Measurements from ENCODE around the gene ADAMTS12. TPM values are rescaled to one million over a fixed set of nuclear protein-coding genes. Genes with fewer than 3 reads are reported as not detected.

Gene ADAMTS12
- polyA plus RNA-seq, 1 donor (not counting 4 experiments of a cell fraction or from before 2014, with no cell fraction given) = 0.49 TPM

DNA sequence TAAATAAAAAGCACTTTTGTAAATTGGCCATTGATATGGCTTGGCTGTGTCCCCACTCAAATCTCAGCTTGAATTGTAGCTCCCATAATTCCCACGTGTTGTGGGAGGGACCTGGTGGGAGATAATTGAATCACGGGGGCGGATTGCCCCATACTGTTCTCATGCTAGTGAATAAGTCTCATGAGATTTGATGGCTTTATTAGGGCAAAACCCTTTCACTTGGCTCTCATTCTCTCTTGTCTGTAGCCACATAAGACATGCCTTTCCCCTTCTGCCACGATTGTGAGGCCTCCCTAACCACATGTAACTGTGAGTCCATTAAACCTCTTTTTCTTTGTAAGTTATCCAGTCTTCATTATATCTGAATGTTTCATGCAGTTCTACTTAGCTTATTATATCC, 297.8 kb downstream of the ADAMTS12 start:
- no peak overlapping the region for H3K27ac ChIP-seq (ENCODE audit: control insufficient read depth, insufficient read depth, low read length)
- DNase-seq (ENCODE audit: low read depth, low spot score) = no peak
- H3K4me1 ChIP-seq (ENCODE audit: control insufficient read depth, extremely low read depth, insufficient read depth, low read length) = no peaks in the 10 kb centered on the region
- dilution Hi-C loops (cut with MboI; ENCODE audit: extremely low pct_ligation_motif_present, low sequenced_read_pairs) = no loop called here
- TF ChIP-seq, protein P1, sequence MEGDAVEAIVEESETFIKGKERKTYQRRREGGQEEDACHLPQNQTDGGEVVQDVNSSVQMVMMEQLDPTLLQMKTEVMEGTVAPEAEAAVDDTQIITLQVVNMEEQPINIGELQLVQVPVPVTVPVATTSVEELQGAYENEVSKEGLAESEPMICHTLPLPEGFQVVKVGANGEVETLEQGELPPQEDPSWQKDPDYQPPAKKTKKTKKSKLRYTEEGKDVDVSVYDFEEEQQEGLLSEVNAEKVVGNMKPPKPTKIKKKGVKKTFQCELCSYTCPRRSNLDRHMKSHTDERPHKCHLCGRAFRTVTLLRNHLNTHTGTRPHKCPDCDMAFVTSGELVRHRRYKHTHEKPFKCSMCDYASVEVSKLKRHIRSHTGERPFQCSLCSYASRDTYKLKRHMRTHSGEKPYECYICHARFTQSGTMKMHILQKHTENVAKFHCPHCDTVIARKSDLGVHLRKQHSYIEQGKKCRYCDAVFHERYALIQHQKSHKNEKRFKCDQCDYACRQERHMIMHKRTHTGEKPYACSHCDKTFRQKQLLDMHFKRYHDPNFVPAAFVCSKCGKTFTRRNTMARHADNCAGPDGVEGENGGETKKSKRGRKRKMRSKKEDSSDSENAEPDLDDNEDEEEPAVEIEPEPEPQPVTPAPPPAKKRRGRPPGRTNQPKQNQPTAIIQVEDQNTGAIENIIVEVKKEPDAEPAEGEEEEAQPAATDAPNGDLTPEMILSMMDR (optimal IDR thresholded peaks at IDR 0.05 in 1 of 3, IDR thresholded peaks at IDR 0.05 in 1 of 3, conservative IDR thresholded peaks at IDR 0.05 in 1 of 3; ENCODE audit: extremely low read depth in 1 of 3, insufficient read depth in 2 of 3, low read length in 3 of 3) = no peak
- no peak for TF ChIP-seq EZH2 (IDR thresholded peaks at IDR 0.05; ENCODE audit: low read length)
- H3K9me3 ChIP-seq (ENCODE audit: control insufficient read depth, low read depth, low read length) = no peaks in the 10 kb centered on the region
- no peaks in the 10 kb centered on the region for H3K9me1 ChIP-seq (ENCODE audit: control insufficient read depth, extremely low read depth, insufficient read depth, low read length)
- H3K4me2 ChIP-seq (ENCODE audit: control insufficient read depth, extremely low read depth, insufficient read depth, low read depth, low read length) = no peak overlapping the region
- no peaks in the 10 kb centered on the region for H3K79me2 ChIP-seq (ENCODE audit: control insufficient read depth, insufficient read depth, low read length)
- H3K4me3 ChIP-seq (ENCODE audit: control insufficient read depth in 2 of 3, extremely low read depth in 1 of 3, insufficient read depth in 2 of 3, low read depth in 1 of 3, low read length in 3 of 3) = no peak overlapping the region
- no peaks in the 10 kb centered on the region for H3K27me3 ChIP-seq (ENCODE audit: control insufficient read depth, extremely low read depth, insufficient read depth, low read length)
- H4K20me1 ChIP-seq (ENCODE audit: control insufficient read depth, extremely low read depth, insufficient read depth, low read length) = no peaks in the 10 kb centered on the region
- no peaks in the 10 kb centered on the region for H3K36me3 ChIP-seq (ENCODE audit: control insufficient read depth in 2 of 2, extremely low read depth in 1 of 2, insufficient read depth in 2 of 2, low read length in 2 of 2)
- H3K9ac ChIP-seq (ENCODE audit: control insufficient read depth, extremely low read depth, insufficient read depth, low read length) = no peak overlapping the region
- H2AFZ ChIP-seq (ENCODE audit: control insufficient read depth, low read length) = no peak overlapping the region
- FAIRE-seq = no peak

DNA sequence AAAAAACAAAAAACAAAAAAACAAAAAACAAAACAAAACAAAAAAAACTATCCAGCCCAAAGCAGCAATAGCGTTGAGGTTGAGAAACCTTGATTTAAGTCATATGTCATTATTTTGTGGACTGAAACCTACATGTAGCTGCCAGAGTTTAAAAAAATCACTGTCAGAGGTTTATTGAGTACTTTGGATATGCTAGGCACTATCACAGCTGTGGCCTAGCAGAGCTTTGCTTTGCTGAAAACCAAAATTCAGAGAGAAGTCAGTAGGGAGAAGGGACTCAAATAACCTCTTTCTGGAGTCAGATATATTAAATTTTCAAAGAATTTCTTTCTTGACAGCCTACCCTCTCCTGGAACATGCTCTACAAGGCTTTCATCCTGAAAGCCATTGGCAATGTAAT, 299.5 kb downstream of the ADAMTS12 start:
- no peaks in the 10 kb centered on the region for H3K79me2 ChIP-seq (ENCODE audit: control insufficient read depth, insufficient read depth, low read length)
- FAIRE-seq = no peak
- H3K9me3 ChIP-seq (ENCODE audit: control insufficient read depth, low read depth, low read length) = no peaks in the 10 kb centered on the region
- H3K27ac ChIP-seq (ENCODE audit: control insufficient read depth, insufficient read depth, low read length) = no peak overlapping the region
- H4K20me1 ChIP-seq (ENCODE audit: control insufficient read depth, extremely low read depth, insufficient read depth, low read length) = no peaks in the 10 kb centered on the region
- H3K27me3 ChIP-seq (ENCODE audit: control insufficient read depth, extremely low read depth, insufficient read depth, low read length) = no peaks in the 10 kb centered on the region
- no peaks in the 10 kb centered on the region for H3K4me1 ChIP-seq (ENCODE audit: control insufficient read depth, extremely low read depth, insufficient read depth, low read length)
- no peak overlapping the region for H3K4me2 ChIP-seq (ENCODE audit: control insufficient read depth, extremely low read depth, insufficient read depth, low read depth, low read length)
- dilution Hi-C loops (cut with MboI; ENCODE audit: extremely low pct_ligation_motif_present, low sequenced_read_pairs) = no loop called here
- TF ChIP-seq, protein P1 (optimal IDR thresholded peaks at IDR 0.05 in 1 of 3, IDR thresholded peaks at IDR 0.05 in 1 of 3, conservative IDR thresholded peaks at IDR 0.05 in 1 of 3; ENCODE audit: extremely low read depth in 1 of 3, insufficient read depth in 2 of 3, low read length in 3 of 3) = no peak
- no peak for TF ChIP-seq EZH2 (IDR thresholded peaks at IDR 0.05; ENCODE audit: low read length)
- no peak for DNase-seq (ENCODE audit: low read depth, low spot score)
- H2AFZ ChIP-seq (ENCODE audit: control insufficient read depth, low read length) = no peak overlapping the region
- no peak overlapping the region for H3K9ac ChIP-seq (ENCODE audit: control insufficient read depth, extremely low read depth, insufficient read depth, low read length)
- no peaks in the 10 kb centered on the region for H3K36me3 ChIP-seq (ENCODE audit: control insufficient read depth in 2 of 2, extremely low read depth in 1 of 2, insufficient read depth in 2 of 2, low read length in 2 of 2)
- H3K9me1 ChIP-seq (ENCODE audit: control insufficient read depth, extremely low read depth, insufficient read depth, low read length) = no peaks in the 10 kb centered on the region
- H3K4me3 ChIP-seq (ENCODE audit: control insufficient read depth in 2 of 3, extremely low read depth in 1 of 3, insufficient read depth in 2 of 3, low read depth in 1 of 3, low read length in 3 of 3) = no peak overlapping the region
